ENCODE results near the gene ITSN2. TPM values are rescaled to one million over a fixed set of nuclear protein-coding genes. Genes with fewer than 3 reads are reported as not detected.

ITSN2 gene
- polyA plus RNA-seq, 3 donors = 26.0 to 91.1 (median 40.4) TPM

DNA sequence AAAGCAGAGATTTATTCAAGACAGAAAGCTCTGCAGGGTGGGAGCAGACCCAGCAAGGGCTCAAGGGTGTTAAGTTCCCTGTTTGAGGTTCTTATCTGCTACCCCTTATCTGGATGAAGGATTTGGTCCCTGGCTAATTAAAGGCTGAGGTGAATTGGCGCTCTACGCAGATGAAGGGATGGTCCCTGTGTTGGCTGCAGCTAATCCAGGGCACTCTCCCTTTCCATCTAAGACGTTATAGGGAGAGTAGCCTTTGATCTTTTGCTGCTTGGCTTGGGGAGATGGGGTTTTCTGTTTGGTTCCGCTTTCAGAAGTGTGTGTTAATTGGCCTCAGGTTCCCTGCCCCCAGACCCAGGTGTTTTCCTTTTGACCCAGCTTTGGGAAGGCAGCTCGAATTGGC lies 168.5 kb downstream of the ITSN2 start:
- Histone ChIP-seq H3K4me1 (ENCODE audit: control insufficient read depth in 1 of 2, insufficient read depth in 2 of 2, low read length in 2 of 2) (no peaks in the 10 kb centered on the region), H3K4me3 (replicated peaks in 1 of 3; ENCODE audit: low read depth in 2 of 3, low read length in 3 of 3) (no peak overlapping the region), H3K79me2 (ENCODE audit: insufficient read depth, low read length) (no peaks in the 10 kb centered on the region), H3K36me3 (replicated peaks in 1 of 2; ENCODE audit: control insufficient read depth in 1 of 2, insufficient read depth in 2 of 2, low read length in 2 of 2) (no peaks in the 10 kb centered on the region), H4K20me1 (ENCODE audit: insufficient read depth, low read length) (no peaks in the 10 kb centered on the region), H2AFZ (ENCODE audit: insufficient read depth, low read depth, low read length, poor library complexity, severe bottlenecking) (no peak overlapping the region), H3K27ac (ENCODE audit: low read depth in 1 of 2, low read length in 2 of 2) (no peak overlapping the region), H3K9me3 (replicated peaks in 1 of 2; ENCODE audit: control insufficient read depth in 1 of 2, insufficient read depth in 1 of 2, low read length in 2 of 2) (no peaks in the 10 kb centered on the region), H3K4me2 (replicated peaks; ENCODE audit: extremely low read depth, low read length, poor library complexity, severe bottlenecking) (no peak overlapping the region), H3K9ac (ENCODE audit: insufficient read depth, low read length, poor library complexity, severe bottlenecking) (no peak overlapping the region), H3K27me3 (ENCODE audit: control insufficient read depth in 2 of 2, insufficient read depth in 2 of 2, low read length in 2 of 2) (no peaks in the 10 kb centered on the region)
- Mint-ChIP-seq H3K27me3 (ENCODE audit: low read depth in 3 of 3) (peaks cover 0 to 2% (median 0%) of the 10 kb centered on the region in 3 donors), H3K4me1 (no peaks in the 10 kb centered on the region), H3K27ac (peak overlapping the region in 1 of 7 donors; percentile 42), H3K9me3 (peaks cover 5 to 11% (median 6%) of the 10 kb centered on the region in 7 donors), H3K4me3 (no peak overlapping the region), H3K36me3 (no peaks in the 10 kb centered on the region)
- intact Hi-C loops (cut with micrococcal nuclease) = no loop called here
- no peak for TF ChIP-seq CTCF (IDR thresholded peaks at IDR 0.05)
- 88% methylated on average over 2 of the region's 5 CpGs for WGBS (ENCODE audit: insufficient coverage)
- DNase-seq = no peak

DNA sequence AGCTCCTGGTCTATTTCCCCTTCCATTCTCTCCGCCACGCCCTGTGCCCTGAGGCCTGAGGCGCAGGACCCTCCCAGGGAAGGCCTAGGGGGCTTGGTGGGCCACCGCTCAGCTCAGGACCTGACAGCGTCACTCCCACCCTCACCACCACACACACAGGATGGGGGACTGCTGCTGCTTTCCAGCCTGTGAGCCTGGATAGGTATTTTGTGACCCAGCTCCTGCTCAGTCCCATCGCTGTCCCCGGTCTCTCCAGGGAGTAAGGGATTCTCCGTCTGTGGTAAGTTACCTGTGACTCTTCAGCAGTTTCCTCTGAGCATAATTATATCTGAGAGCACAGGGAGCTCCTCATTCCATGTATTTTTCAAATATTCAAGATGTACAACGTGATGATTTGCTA lies 169.2 kb downstream of the ITSN2 start:
- Histone ChIP-seq H4K20me1 (ENCODE audit: insufficient read depth, low read length) (no peaks in the 10 kb centered on the region), H3K27me3 (ENCODE audit: control insufficient read depth in 2 of 2, insufficient read depth in 2 of 2, low read length in 2 of 2) (no peaks in the 10 kb centered on the region), H3K4me2 (replicated peaks; ENCODE audit: extremely low read depth, low read length, poor library complexity, severe bottlenecking) (no peak overlapping the region), H3K4me1 (ENCODE audit: control insufficient read depth in 1 of 2, insufficient read depth in 2 of 2, low read length in 2 of 2) (no peaks in the 10 kb centered on the region), H3K36me3 (replicated peaks in 1 of 2; ENCODE audit: control insufficient read depth in 1 of 2, insufficient read depth in 2 of 2, low read length in 2 of 2) (no peaks in the 10 kb centered on the region), H3K4me3 (replicated peaks in 1 of 3; ENCODE audit: low read depth in 2 of 3, low read length in 3 of 3) (no peak overlapping the region), H3K9me3 (replicated peaks in 1 of 2; ENCODE audit: control insufficient read depth in 1 of 2, insufficient read depth in 1 of 2, low read length in 2 of 2) (no peaks in the 10 kb centered on the region), H3K9ac (ENCODE audit: insufficient read depth, low read length, poor library complexity, severe bottlenecking) (no peak overlapping the region), H3K27ac (ENCODE audit: low read depth in 1 of 2, low read length in 2 of 2) (no peak overlapping the region), H2AFZ (ENCODE audit: insufficient read depth, low read depth, low read length, poor library complexity, severe bottlenecking) (no peak overlapping the region), H3K79me2 (ENCODE audit: insufficient read depth, low read length) (no peaks in the 10 kb centered on the region)
- no peak for DNase-seq
- no peak overlapping the region for H3K4me3 Mint-ChIP-seq
- whole genome bisulfite sequencing (ENCODE audit: insufficient coverage) = 97% methylated on average over 4 of the region's 9 CpGs
- H3K27ac Mint-ChIP-seq = peak overlapping the region in 1 of 7 donors; percentile 33
- TF ChIP-seq CTCF (IDR thresholded peaks at IDR 0.05) = no peak
- peaks cover 0 to 2% (median 0%) of the 10 kb centered on the region in 3 donors for H3K27me3 Mint-ChIP-seq (ENCODE audit: low read depth in 3 of 3)
- H3K4me1 Mint-ChIP-seq = no peaks in the 10 kb centered on the region
- peaks cover 3 to 10% (median 5%) of the 10 kb centered on the region in 7 donors for H3K9me3 Mint-ChIP-seq
- intact Hi-C loops (cut with micrococcal nuclease) = no loop called here
- H3K36me3 Mint-ChIP-seq = no peaks in the 10 kb centered on the region
